Measurements from ENCODE around the gene TPTE2.
"Not testable (repeated sequence)": the region's sequence is repeated elsewhere in the genome, so short reads cannot be mapped to it uniquely, and the experiment has no call there.

Gene TPTE2

DNA sequence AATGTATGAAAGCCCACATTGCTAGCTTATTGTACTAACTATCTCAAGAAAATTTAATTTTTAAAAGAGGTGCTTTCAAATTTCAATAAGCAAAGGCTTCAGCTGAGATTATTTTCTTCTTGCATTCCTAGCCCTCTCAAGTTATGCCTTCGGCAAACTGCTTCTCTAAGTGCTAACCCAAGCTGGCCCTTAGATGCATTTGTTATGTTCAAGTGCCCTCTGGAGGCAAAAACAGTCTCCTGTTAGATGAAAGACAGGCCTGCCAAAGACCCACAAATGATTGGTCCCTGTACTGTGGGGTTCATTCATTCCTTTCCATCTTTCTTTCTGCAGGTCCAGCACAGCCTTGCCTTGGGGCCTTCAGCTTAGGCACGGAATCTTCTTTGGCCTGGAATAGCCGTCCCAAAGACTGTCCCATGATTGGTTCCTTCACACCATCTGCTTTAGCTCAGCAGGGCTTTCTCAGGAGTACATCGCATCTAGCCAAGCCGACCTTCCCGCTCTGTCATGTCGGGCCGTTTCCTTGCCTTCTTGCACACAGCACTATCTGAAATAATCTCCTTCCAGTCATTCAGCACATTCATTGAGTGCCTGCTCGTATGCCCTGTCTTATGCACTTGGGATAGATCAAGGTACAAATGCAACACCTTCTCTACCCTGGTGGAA is 26.4 kb upstream of the TPTE2 start:
- peak; percentile 51 for DNase-seq

GRCh38 chr13:19586904-19587634 is 25.7 kb upstream of the TPTE2 start:
- H3K4me3 Mint-ChIP-seq: peak overlapping the region; percentile 58
- peaks cover 3% of the 10 kb centered on the region for H3K9me3 Mint-ChIP-seq
- peaks cover 23% of the 10 kb centered on the region for H3K27me3 Mint-ChIP-seq
- CTCF ChIA-PET: interaction anchor here (0.6 to 1.7 kb wide), 5 partner anchors 23 to 433 kb away, joined by 3 to 4 read pairs (median 4); partner anchors contain the start of gene MPHOSPH8
- DNase-seq: peak; percentile 88
- H3K27ac Mint-ChIP-seq: peak overlapping the region; percentile 90
- H3K4me1 Mint-ChIP-seq: peaks cover 24% of the 10 kb centered on the region
- peaks cover 2% of the 10 kb centered on the region for H3K36me3 Mint-ChIP-seq

More for the DNA sequence above, 26.4 kb upstream of the TPTE2 start:
- Mint-ChIP-seq H3K27ac (peak overlapping the region; percentile 90), H3K27me3 (peaks cover 18% of the 10 kb centered on the region), H3K9me3 (no peaks in the 10 kb centered on the region), H3K4me1 (peaks cover 24% of the 10 kb centered on the region), H3K4me3 (peak overlapping the region; percentile 58), H3K36me3 (peaks cover 2% of the 10 kb centered on the region)
- CTCF ChIA-PET: interaction anchor here (0.6 to 1.7 kb wide), 6 partner anchors 15 to 434 kb away, joined by 3 to 4 read pairs (median 4); partner anchors contain the start of gene MPHOSPH8

GRCh38 chr13:19581675-19582074 is 20.3 kb upstream of the TPTE2 start:
- no peak overlapping the region for H3K4me3 Mint-ChIP-seq
- H3K4me1 Mint-ChIP-seq: peaks cover 7% of the 10 kb centered on the region
- peaks cover 8% of the 10 kb centered on the region for H3K9me3 Mint-ChIP-seq
- no peak for DNase-seq
- CTCF ChIA-PET: no interaction called here
- H3K27me3 Mint-ChIP-seq: peaks cover 15% of the 10 kb centered on the region
- H3K36me3 Mint-ChIP-seq: peaks cover 2% of the 10 kb centered on the region
- H3K27ac Mint-ChIP-seq: no peak overlapping the region

- no peaks in the 10 kb centered on the region for H3K4me1 Mint-ChIP-seq
- no peak for DNase-seq
- CTCF ChIA-PET: no interaction called here
- no peak overlapping the region for H3K27ac Mint-ChIP-seq
- H3K4me3 Mint-ChIP-seq: no peak overlapping the region
- no peaks in the 10 kb centered on the region for H3K27me3 Mint-ChIP-seq
- H3K9me3 Mint-ChIP-seq: peaks cover 4% of the 10 kb centered on the region
- H3K36me3 Mint-ChIP-seq: no peaks in the 10 kb centered on the region
These were observed 13.9 kb upstream of the TPTE2 start for GRCh38 chr13:19575230-19575629.

- CTCF ChIA-PET: no interaction called here
- no peaks in the 10 kb centered on the region for H3K4me1 Mint-ChIP-seq
These were observed 11.9 kb upstream of the TPTE2 start for GRCh38 chr13:19573120-19573716.

DNA sequence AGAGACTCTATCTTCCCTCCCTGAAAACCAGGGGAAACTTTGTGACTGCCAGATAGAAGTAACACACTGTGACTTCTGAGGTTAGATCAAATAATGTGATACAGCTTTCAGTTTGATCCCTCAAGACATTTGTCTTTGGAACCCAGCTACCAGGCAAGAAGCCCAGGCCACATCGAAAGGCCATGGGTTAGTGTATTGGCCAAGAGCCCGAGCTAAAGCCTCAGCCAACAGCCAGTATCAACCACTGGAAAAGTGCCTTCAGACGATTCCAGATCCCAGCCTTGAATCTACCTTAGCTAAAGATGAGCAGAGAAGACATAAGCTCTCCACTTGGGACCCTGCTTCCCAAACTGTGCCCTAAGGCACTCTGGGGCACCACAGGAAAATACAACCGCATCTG is 10.9 kb upstream of the TPTE2 start:
- no peak for DNase-seq
- Mint-ChIP-seq H3K9me3 (no peaks in the 10 kb centered on the region), H3K4me1 (no peaks in the 10 kb centered on the region), H3K36me3 (no peaks in the 10 kb centered on the region), H3K27ac (no peak overlapping the region), H3K4me3 (no peak overlapping the region), H3K27me3 (no peaks in the 10 kb centered on the region)
- CTCF ChIA-PET: no interaction called here

More at GRCh38 chr13:19573120-19573716, 11.9 kb upstream of the TPTE2 start:
- Mint-ChIP-seq H3K9me3 (no peaks in the 10 kb centered on the region), H3K27me3 (no peaks in the 10 kb centered on the region), H3K36me3 (no peaks in the 10 kb centered on the region), H3K4me3 (no peak overlapping the region), H3K27ac (no peak overlapping the region)
- DNase-seq: no peak

- no peaks in the 10 kb centered on the region for H3K4me1 Mint-ChIP-seq
- H3K27ac Mint-ChIP-seq: no peak overlapping the region
- DNase-seq: no peak
- CTCF ChIA-PET: no interaction called here
- no peaks in the 10 kb centered on the region for H3K9me3 Mint-ChIP-seq
- H3K36me3 Mint-ChIP-seq: no peaks in the 10 kb centered on the region
- no peak overlapping the region for H3K4me3 Mint-ChIP-seq
- no peaks in the 10 kb centered on the region for H3K27me3 Mint-ChIP-seq
These were observed 6.6 kb upstream of the TPTE2 start for GRCh38 chr13:19567820-19568534.

DNA sequence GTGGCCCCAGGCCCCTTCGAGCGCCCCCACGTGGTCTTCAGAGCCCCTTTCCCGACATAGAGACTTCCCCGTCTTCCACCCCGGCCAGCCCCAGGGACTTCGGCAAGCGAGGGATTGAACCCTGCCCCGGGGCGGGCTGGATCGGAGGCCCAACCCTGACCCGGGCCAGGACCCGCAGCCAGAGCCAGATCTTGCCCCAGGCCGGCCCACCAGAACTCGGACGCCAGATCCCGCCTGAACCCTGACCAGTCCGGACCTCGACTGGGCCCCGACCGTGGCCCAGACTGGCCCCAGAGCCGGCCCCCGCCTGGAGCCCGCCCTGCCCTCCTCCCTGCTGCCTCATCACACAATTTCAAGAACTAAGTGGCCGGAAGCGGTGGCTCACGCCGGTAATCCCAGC is 253 bp upstream of the TPTE2 start:
- Mint-ChIP-seq H3K36me3 (no peaks in the 10 kb centered on the region), H3K4me1 (no peaks in the 10 kb centered on the region), H3K27me3 (no peaks in the 10 kb centered on the region), H3K9me3 (no peaks in the 10 kb centered on the region), H3K4me3 (no peak overlapping the region), H3K27ac (no peak overlapping the region)
- CTCF ChIA-PET: no interaction called here
- no peak for DNase-seq

- CTCF ChIA-PET, H3K27ac Mint-ChIP-seq: not testable (repeated sequence)
These were observed 660 bp downstream of the TPTE2 start for GRCh38 chr13:19560672-19561071.

DNA sequence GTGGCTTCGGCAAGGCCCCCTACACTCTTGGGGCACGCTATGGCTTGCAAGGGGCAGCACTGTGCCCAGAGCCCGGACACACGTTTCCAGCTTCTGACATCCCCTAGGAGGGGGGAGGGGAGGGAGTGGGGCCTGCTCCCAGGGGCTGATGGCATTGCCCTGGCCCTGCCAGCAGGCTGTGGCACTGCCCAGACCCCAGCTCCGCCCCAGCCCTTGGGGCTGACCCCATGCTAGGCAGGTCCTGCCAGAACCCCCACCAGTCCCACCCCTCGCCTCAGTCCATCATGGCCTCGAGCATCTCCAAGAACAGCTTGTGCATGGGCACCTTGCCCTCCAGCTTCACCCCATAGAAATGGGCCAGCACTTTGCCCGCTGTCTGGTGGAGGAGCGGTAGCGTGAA is 1.6 kb downstream of the TPTE2 start:
- CTCF ChIA-PET, DNase-seq, H3K9me3 Mint-ChIP-seq, H3K4me3 Mint-ChIP-seq, H3K27me3 Mint-ChIP-seq, H3K27ac Mint-ChIP-seq, H3K4me1 Mint-ChIP-seq, H3K36me3 Mint-ChIP-seq: not testable (repeated sequence)

More at GRCh38 chr13:19560672-19561071, 660 bp downstream of the TPTE2 start:
- not testable (repeated sequence) for H3K27me3 Mint-ChIP-seq, H3K4me3 Mint-ChIP-seq, H3K9me3 Mint-ChIP-seq, H3K4me1 Mint-ChIP-seq, H3K36me3 Mint-ChIP-seq, DNase-seq

DNA sequence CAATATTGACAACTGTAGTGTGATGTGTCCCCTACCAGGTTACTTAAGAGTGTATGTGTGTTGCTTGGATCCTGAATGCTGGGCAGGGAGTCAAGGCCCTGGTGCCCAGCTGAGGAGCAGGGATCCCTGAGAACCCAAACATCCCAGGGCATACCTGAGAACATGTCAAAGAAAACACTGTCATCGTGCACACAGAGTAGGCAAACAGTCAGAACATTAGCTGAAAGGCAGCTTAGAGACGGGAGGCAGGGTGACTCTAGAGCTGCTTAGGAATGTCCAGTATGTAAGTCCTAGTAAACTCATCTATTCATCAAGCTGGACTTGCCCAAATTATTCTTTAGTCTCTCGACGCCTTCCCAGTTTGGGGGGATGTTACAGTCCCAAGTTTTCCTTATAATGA is 4.0 kb downstream of the TPTE2 start:
- H3K4me1 Mint-ChIP-seq, H3K36me3 Mint-ChIP-seq, H3K4me3 Mint-ChIP-seq, H3K27me3 Mint-ChIP-seq, CTCF ChIA-PET, H3K9me3 Mint-ChIP-seq, DNase-seq, H3K27ac Mint-ChIP-seq: not testable (repeated sequence)

DNA sequence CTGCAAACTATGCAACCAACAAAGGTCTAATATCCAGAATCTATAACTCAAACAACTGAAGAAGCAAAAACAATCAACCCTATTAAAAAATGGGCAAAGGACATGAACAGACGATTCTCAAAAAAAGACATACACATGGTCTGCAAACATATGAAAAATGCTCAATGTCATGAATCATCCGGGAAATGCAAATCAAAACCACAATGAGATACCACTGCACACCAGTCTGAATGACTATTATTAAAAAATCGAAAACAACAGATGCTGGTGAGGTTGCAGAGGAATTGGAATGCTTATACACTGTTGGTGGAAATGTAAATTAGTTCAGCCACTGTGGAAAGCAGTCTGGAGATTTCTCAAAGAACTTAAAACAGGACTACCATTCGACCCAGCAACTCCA is 12.1 kb downstream of the TPTE2 start:
- H3K36me3 Mint-ChIP-seq, H3K27ac Mint-ChIP-seq, H3K4me1 Mint-ChIP-seq, H3K27me3 Mint-ChIP-seq, DNase-seq, H3K4me3 Mint-ChIP-seq, CTCF ChIA-PET, H3K9me3 Mint-ChIP-seq: not testable (repeated sequence)

DNA sequence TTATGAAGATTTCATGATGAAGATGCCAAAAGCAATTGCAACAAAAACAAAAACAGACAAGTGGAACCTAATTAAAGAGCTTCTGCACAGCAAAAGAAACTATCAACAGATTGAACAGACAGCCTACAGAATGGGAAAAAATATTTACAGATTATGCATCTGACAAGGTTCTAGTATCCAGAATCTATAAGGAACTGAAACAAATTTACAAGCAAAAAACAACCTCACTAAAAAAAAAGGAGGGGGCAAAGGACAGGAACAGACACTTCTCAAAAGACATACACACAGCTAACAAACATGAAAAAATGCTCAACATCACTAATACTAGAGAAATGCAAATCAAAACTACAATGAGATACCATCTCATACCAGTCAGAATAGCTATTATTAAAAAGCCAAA is 35.7 kb downstream of the TPTE2 start:
- DNase-seq, CTCF ChIA-PET, H3K36me3 Mint-ChIP-seq, H3K27ac Mint-ChIP-seq, H3K4me3 Mint-ChIP-seq, H3K9me3 Mint-ChIP-seq, H3K27me3 Mint-ChIP-seq, H3K4me1 Mint-ChIP-seq: not testable (repeated sequence)

DNA sequence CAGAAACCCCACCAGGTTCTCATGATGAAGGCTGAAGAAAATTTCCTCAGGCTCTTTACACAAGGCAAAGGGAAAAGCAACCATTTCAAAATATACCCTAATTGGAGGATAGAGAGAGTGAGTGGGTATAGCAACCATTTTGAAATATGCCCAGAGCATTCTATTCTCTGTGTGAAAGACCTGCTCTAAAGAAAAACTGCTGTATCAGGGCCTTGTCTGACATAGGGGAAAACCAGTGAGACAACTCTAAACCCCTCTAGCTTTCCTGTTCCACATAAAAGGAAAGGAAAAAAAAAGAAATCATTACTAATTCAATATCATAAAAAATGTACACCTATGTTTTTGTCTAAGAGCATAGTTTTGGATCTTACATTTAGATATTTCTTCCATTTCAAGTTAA is 42.3 kb downstream of the TPTE2 start:
- CTCF ChIA-PET: no interaction called here
- Mint-ChIP-seq H3K4me3 (no peak overlapping the region), H3K4me1 (peaks cover 8% of the 10 kb centered on the region), H3K27ac (no peak overlapping the region), H3K9me3 (no peaks in the 10 kb centered on the region), H3K36me3 (no peaks in the 10 kb centered on the region), H3K27me3 (no peaks in the 10 kb centered on the region)
- no peak for DNase-seq

Data from activated naive CD4-positive, alpha-beta T cell treated with anti-CD3 and anti-CD28 coated beads, Interleukin-2, amount 10 ng/mL, durations not matched to agents 7 days and 5 days (primary cell).